Astrocyte of the spinal cord (primary cell): ENCODE measurements around the gene PHF19.
A peak's percentile ranks its signal among the peaks of the same experiment; 100 is the strongest.

Source experiments
- DNase-seq: peaks from one replicate; pipeline ENCODE4 v3.0.0; 2011; ENCODE audit warnings: low read depth, low spot score
- H3K4me3 ChIP-seq: 2 replicates; pipeline ENCODE4 v1.5.1; 2011; ENCODE audit warnings: low read depth, mild to moderate bottlenecking, low read length, moderate library complexity
- CTCF ChIP-seq: IDR thresholded peaks from 2 replicates; pipeline ENCODE4 v1.5.1; 2012; ENCODE audit warnings: low read depth, mild to moderate bottlenecking, low read length, inconsistent platforms
- in situ Hi-C: cut with HindIII; loops from 2 replicates; pipeline ENCODE4 v1.10.0; 2017; ENCODE audit warnings: low sequenced_read_pairs

PHF19 gene

GRCh38 chr9:120851449-120851848 lies 25.5 kb downstream of the PHF19 start:
- no peak for TF ChIP-seq CTCF
- DNase-seq, result no peak
- in situ Hi-C loops, result no loop called here
- H3K4me3 ChIP-seq, result no peak overlapping the region

GRCh38 chr9:120850315-120850714 lies 26.7 kb downstream of the PHF19 start:
- in situ Hi-C loops, result no loop called here
- no peak overlapping the region for H3K4me3 ChIP-seq
- DNase-seq, result no peak
- no peak for TF ChIP-seq CTCF

- DNase-seq, result no peak
- in situ Hi-C loops, result no loop called here
- H3K4me3 ChIP-seq, result no peak overlapping the region
- no peak for TF ChIP-seq CTCF
These were observed 30.1 kb downstream of the PHF19 start for GRCh38 chr9:120846906-120847305.

- H3K4me3 ChIP-seq, result no peak overlapping the region
- no peak for DNase-seq
- TF ChIP-seq CTCF, result no peak
- in situ Hi-C loops, result no loop called here
These were observed 30.6 kb downstream of the PHF19 start for GRCh38 chr9:120846251-120846889.

- in situ Hi-C loops, result no loop called here
- H3K4me3 ChIP-seq, result no peak overlapping the region
- no peak for TF ChIP-seq CTCF
- DNase-seq, result no peak
These were observed 31.7 kb downstream of the PHF19 start for GRCh38 chr9:120845255-120845654.

GRCh38 chr9:120842685-120843485 lies 34.1 kb downstream of the PHF19 start, which contains the start of gene PSMD5:
TSS of gene PSMD5 (minus strand) at chr9:120842922. CDS start at chr9:120842909, 13 bp downstream.
- peak; percentile 100 for DNase-seq
- in situ Hi-C loops, result no loop called here
- TF ChIP-seq CTCF, result no peak
- peak within 1 kb of the TSS; percentile 71 for H3K4me3 ChIP-seq
